Body of pancreas (tissue), 4 donors: ENCODE results near the gene PIWIL4.

Experiments
- POLR2A ChIP-seq, 3 donors: fragments of 450-650 bp; IDR thresholded peaks; one replicate each; pipeline ENCODE4 v1.6.1; 2016; ENCODE audit warnings: antibody characterized with exemption in 3 of 3, mild to moderate bottlenecking in 2 of 3
- TF ChIP-seq, protein P1 (sequence below), 7 experiments: fragments of 450-650 bp in 4 of 7; fragments of 200-600 bp in 3 of 7; sonication (generic) in 3 of 7; IDR thresholded peaks; one replicate each; pipeline ENCODE4 v1.5.1; 2016 to 2019; ENCODE audit warnings: antibody characterized with exemption in 7 of 7

DNA sequence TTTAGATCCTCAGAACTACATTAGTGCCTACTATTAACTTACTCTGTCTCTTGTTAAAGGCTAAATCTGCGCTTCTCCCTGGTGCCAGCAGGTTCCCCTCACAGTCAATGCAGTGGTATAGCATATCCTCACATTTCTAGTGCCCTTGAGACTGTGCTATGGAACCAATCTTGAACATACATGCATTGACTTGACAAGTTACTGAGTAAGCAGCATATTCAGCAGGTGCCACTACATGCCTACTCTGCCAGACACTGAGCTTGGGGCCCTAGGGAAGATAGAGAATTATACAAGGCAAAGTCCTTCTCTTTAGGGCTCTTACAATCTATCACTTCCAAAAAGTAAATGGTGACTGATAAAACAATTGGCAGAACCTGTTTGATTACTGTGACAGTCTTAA is 20.3 kb upstream of the PIWIL4 start:
- TF ChIP-seq, protein P1, sequence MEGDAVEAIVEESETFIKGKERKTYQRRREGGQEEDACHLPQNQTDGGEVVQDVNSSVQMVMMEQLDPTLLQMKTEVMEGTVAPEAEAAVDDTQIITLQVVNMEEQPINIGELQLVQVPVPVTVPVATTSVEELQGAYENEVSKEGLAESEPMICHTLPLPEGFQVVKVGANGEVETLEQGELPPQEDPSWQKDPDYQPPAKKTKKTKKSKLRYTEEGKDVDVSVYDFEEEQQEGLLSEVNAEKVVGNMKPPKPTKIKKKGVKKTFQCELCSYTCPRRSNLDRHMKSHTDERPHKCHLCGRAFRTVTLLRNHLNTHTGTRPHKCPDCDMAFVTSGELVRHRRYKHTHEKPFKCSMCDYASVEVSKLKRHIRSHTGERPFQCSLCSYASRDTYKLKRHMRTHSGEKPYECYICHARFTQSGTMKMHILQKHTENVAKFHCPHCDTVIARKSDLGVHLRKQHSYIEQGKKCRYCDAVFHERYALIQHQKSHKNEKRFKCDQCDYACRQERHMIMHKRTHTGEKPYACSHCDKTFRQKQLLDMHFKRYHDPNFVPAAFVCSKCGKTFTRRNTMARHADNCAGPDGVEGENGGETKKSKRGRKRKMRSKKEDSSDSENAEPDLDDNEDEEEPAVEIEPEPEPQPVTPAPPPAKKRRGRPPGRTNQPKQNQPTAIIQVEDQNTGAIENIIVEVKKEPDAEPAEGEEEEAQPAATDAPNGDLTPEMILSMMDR (IDR thresholded peaks at IDR 0.05) = no peak
- peak in 1 of 3 donors; percentile 22 for TF ChIP-seq POLR2A (IDR thresholded peaks at IDR 0.05)
